Measurements from ENCODE around the gene ADO.
"Not testable (repeated sequence)": the region's sequence is repeated elsewhere in the genome, so short reads cannot be mapped to it uniquely, and the experiment has no call there.

The ADO gene

GRCh38 chr10:62804356-62805230, at the start of gene ADO:
TSS of gene ADO (plus strand) at chr10:62804720. CDS start at chr10:62805060, 340 bp downstream.
- peak; percentile 50 to 72 for DNase-seq (ENCODE audit: low read depth in 1 of 2, low spot score in 1 of 2)

GRCh38 chr10:62754963-62755362, 49.6 kb upstream of the ADO start:
- no peak for DNase-seq (ENCODE audit: low read depth in 1 of 2, low spot score in 1 of 2)

GRCh38 chr10:62755662-62756653, 48.6 kb upstream of the ADO start:
- no peak for DNase-seq (ENCODE audit: low read depth in 1 of 2, low spot score in 1 of 2)

- no peak for DNase-seq (ENCODE audit: low read depth in 1 of 2, low spot score in 1 of 2)
Measured at GRCh38 chr10:62759599-62760175, 44.8 kb upstream of the ADO start.

- no peak for DNase-seq (ENCODE audit: low read depth in 1 of 2, low spot score in 1 of 2)
Measured at GRCh38 chr10:62760401-62760800, 44.1 kb upstream of the ADO start.

GRCh38 chr10:62761115-62761514, 43.4 kb upstream of the ADO start:
- no peak for DNase-seq (ENCODE audit: low read depth in 1 of 2, low spot score in 1 of 2)

- no peak for DNase-seq (ENCODE audit: low read depth in 1 of 2, low spot score in 1 of 2)
Measured at GRCh38 chr10:62763155-62763554, 41.4 kb upstream of the ADO start.

GRCh38 chr10:62764011-62764410, 40.5 kb upstream of the ADO start:
- no peak for DNase-seq (ENCODE audit: low read depth in 1 of 2, low spot score in 1 of 2)

- DNase-seq (ENCODE audit: low read depth in 1 of 2, low spot score in 1 of 2), result no peak
Measured at GRCh38 chr10:62765726-62766125, 38.8 kb upstream of the ADO start.

- DNase-seq (ENCODE audit: low read depth in 1 of 2, low spot score in 1 of 2), result no peak
Measured at GRCh38 chr10:62766386-62766785, 38.1 kb upstream of the ADO start.

GRCh38 chr10:62769574-62770242, 34.8 kb upstream of the ADO start:
- DNase-seq (ENCODE audit: low read depth in 1 of 2, low spot score in 1 of 2), result no peak

GRCh38 chr10:62772186-62772974, 32.1 kb upstream of the ADO start:
- no peak for DNase-seq (ENCODE audit: low read depth in 1 of 2, low spot score in 1 of 2)

- DNase-seq (ENCODE audit: low read depth in 1 of 2, low spot score in 1 of 2), result no peak
Measured at GRCh38 chr10:62778125-62778524, 26.4 kb upstream of the ADO start.

GRCh38 chr10:62779487-62780248, 24.9 kb upstream of the ADO start:
- peak; percentile 56 to 61 for DNase-seq (ENCODE audit: low read depth in 1 of 2, low spot score in 1 of 2)

GRCh38 chr10:62784537-62784936, 20.0 kb upstream of the ADO start:
- DNase-seq (ENCODE audit: low read depth in 1 of 2, low spot score in 1 of 2), result not testable (repeated sequence)

- DNase-seq (ENCODE audit: low read depth in 1 of 2, low spot score in 1 of 2), result not testable (repeated sequence)
Measured at GRCh38 chr10:62788285-62788684, 16.2 kb upstream of the ADO start.

GRCh38 chr10:62788861-62789467, 15.6 kb upstream of the ADO start:
- no peak for DNase-seq (ENCODE audit: low read depth in 1 of 2, low spot score in 1 of 2)

- DNase-seq (ENCODE audit: low read depth in 1 of 2, low spot score in 1 of 2), result no peak
Measured at GRCh38 chr10:62790019-62790555, 14.4 kb upstream of the ADO start.

GRCh38 chr10:62790571-62790970, 13.9 kb upstream of the ADO start:
- DNase-seq (ENCODE audit: low read depth in 1 of 2, low spot score in 1 of 2), result no peak
